Uterus (tissue), 4 donors: ENCODE data around the gene TM4SF20. TPM values are rescaled to one million over a fixed set of nuclear protein-coding genes. Genes with fewer than 3 reads are reported as not detected.
"Not testable (repeated sequence)": the region's sequence is repeated elsewhere in the genome, so short reads cannot be mapped to it uniquely, and the experiment has no call there.

ENCODE experiments used
- DNase-seq, 2 donors: peaks; one replicate each; pipeline ENCODE4 v3.0.0-alpha.2; 2019 to 2020
- H3K27ac ChIP-seq, 2 donors: fragments of 200-600 bp; sonication (generic); 1 replicate in 1 of 2; 2 replicates in 1 of 2; pipeline ENCODE4 v1.5.1; 2016 to 2018
- H3K27me3 ChIP-seq, 2 donors: fragments of 200-600 bp; sonication (generic); one replicate each; pipeline ENCODE4 v1.5.1; 2018 to 2019; ENCODE audit warnings: control low read depth in 1 of 2
- H3K36me3 ChIP-seq, 2 donors: fragments of 200-600 bp; sonication (generic); one replicate each; pipeline ENCODE4 v1.5.1; 2019; ENCODE audit warnings: control low read depth in 1 of 2
- H3K4me1 ChIP-seq, 2 donors: fragments of 200-600 bp; sonication (generic); one replicate each; pipeline ENCODE4 v1.5.1; 2018 to 2019; ENCODE audit warnings: control low read depth in 1 of 2
- H3K4me3 ChIP-seq, 2 donors: fragments of 200-600 bp; sonication (generic); 1 replicate in 1 of 2; 2 replicates in 1 of 2; pipeline ENCODE4 v1.5.1; 2018 to 2019; ENCODE audit warnings: mild to moderate bottlenecking in 1 of 2
- H3K9me3 ChIP-seq, 2 donors: fragments of 200-600 bp; sonication (generic); one replicate each; pipeline ENCODE4 v1.5.1; 2019; ENCODE audit warnings: control low read depth in 1 of 2
- POLR2A ChIP-seq, 2 donors: fragments of 450-650 bp; IDR thresholded peaks; one replicate each; pipeline ENCODE4 v1.6.1; 2016; ENCODE audit warnings: antibody characterized with exemption in 2 of 2, mild to moderate bottlenecking in 1 of 2, moderate library complexity in 1 of 2
- intact Hi-C: fragments of 100-400 bp; cut with DNase I; formaldehyde crosslinking; loops from one replicate; pipeline ENCODE4 v1.15.1; 2023; ENCODE audit warnings: low total_unique reads
- total RNA-seq, 4 donors: library from RNA; depleted of rRNA in 3 of 4; stranded (reverse); fragments of >200 nt in 3 of 4; gene quantifications; one replicate each; pipeline versions ENCODE4 v1.1.0 to v1.2.4, GENCODE V29; 2014 to 2023
- TF ChIP-seq, protein P1 (sequence below), 4 experiments: fragments of 200-600 bp in 2 of 4; fragments of 450-650 bp in 2 of 4; sonication (generic) in 2 of 4; IDR thresholded peaks; one replicate each; pipeline ENCODE4 v1.5.1; 2016 to 2019; ENCODE audit warnings: antibody characterized with exemption in 4 of 4, mild to moderate bottlenecking in 2 of 4, moderate library complexity in 1 of 4
- donor health status: DM: yes; HTN: yes; CAD: no.

Gene TM4SF20
- total RNA-seq, 4 donors from 2014 or later: not detected

DNA sequence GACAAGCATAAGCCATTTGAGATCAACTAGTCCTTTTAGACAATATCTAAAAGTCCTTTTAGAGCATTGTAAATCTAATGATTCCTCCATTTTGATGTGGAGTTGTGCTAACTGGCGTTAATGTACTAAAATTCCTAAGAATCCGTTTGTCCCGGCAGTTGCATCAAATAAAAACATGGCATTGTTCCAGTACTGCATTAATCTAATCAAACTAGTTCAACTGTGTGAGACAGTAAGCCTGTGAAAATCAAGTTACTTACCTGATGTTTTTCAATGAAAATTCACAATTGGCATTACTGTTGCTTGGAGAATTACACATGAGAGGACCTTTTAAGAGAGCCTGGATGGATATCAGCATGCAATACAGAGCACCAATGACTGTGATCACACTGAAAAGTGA is 13.3 kb downstream of the TM4SF20 start:
- intact Hi-C loops: no loop called here
- DNase-seq: no peak
- no peak overlapping the region for H3K27ac ChIP-seq

DNA sequence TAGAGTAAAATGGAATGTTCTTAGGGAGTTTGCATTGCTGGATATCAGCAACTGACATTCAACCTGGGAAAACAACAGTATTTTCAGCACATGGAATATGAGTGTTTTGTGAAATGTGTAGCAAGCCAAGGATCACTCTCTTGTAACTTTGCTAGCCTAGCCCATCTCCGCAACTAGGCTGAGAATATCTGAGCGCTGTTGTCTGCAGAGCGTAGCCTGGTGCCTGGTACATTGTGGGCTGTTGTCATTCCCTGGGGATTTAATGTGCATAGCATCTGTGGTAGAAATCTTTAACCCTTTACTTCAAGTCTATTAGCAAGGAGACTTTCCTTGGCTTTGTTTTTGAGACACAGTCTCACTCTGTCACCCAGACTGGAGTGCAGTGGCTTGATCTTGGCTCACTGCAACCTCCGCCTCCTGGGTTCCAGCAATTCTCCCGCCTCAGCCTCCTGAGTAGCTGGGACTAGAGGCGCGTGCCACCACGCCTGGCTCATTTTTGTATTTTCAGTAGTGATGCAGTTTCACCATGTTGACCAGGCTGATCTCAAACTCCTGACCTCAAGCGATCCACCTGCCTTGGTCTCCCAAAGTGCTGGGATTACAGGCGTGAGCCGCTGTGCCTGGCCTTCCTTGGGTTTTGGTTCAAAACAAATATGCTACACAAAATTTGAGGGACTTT is 14.4 kb downstream of the TM4SF20 start:
- H3K27ac ChIP-seq, H3K36me3 ChIP-seq, H3K9me3 ChIP-seq, H3K27me3 ChIP-seq, intact Hi-C loops, H3K4me1 ChIP-seq, DNase-seq, H3K4me3 ChIP-seq: not testable (repeated sequence)

More for the DNA sequence above, 13.3 kb downstream of the TM4SF20 start:
- Histone ChIP-seq H3K9me3 (no peaks in the 10 kb centered on the region), H3K4me1 (no peaks in the 10 kb centered on the region), H3K27me3 (no peaks in the 10 kb centered on the region), H3K36me3 (no peaks in the 10 kb centered on the region), H3K4me3 (no peak overlapping the region)
- TF ChIP-seq, protein P1, sequence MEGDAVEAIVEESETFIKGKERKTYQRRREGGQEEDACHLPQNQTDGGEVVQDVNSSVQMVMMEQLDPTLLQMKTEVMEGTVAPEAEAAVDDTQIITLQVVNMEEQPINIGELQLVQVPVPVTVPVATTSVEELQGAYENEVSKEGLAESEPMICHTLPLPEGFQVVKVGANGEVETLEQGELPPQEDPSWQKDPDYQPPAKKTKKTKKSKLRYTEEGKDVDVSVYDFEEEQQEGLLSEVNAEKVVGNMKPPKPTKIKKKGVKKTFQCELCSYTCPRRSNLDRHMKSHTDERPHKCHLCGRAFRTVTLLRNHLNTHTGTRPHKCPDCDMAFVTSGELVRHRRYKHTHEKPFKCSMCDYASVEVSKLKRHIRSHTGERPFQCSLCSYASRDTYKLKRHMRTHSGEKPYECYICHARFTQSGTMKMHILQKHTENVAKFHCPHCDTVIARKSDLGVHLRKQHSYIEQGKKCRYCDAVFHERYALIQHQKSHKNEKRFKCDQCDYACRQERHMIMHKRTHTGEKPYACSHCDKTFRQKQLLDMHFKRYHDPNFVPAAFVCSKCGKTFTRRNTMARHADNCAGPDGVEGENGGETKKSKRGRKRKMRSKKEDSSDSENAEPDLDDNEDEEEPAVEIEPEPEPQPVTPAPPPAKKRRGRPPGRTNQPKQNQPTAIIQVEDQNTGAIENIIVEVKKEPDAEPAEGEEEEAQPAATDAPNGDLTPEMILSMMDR (IDR thresholded peaks at IDR 0.05): no peak
- no peak for TF ChIP-seq POLR2A (IDR thresholded peaks at IDR 0.05)

DNA sequence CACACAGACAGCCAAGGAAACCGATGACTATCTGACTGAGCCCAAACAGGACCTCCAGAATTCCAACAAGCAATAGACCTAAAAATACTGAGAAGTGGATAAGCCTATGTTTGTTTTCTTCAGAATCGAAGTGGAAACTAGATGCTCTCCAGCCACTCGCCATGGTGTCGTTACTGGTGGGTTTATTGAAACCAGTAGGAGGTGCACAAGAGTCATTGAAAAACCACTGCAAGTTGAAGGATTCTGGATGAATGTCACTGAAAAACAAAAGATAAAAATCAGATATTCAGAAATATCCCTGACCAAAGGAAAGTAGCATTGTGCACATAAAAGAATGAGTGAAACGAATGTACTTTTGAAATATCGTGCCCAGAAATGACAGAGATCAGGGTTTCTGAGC is 15.3 kb downstream of the TM4SF20 start:
- no peaks in the 10 kb centered on the region for H3K9me3 ChIP-seq
- H3K4me3 ChIP-seq: no peak overlapping the region
- no peaks in the 10 kb centered on the region for H3K4me1 ChIP-seq
- H3K27ac ChIP-seq: no peak overlapping the region
- no peaks in the 10 kb centered on the region for H3K36me3 ChIP-seq
- DNase-seq: no peak
- TF ChIP-seq POLR2A (IDR thresholded peaks at IDR 0.05): no peak
- TF ChIP-seq, protein P1 (IDR thresholded peaks at IDR 0.05): no peak
- intact Hi-C loops: no loop called here
- no peaks in the 10 kb centered on the region for H3K27me3 ChIP-seq

DNA sequence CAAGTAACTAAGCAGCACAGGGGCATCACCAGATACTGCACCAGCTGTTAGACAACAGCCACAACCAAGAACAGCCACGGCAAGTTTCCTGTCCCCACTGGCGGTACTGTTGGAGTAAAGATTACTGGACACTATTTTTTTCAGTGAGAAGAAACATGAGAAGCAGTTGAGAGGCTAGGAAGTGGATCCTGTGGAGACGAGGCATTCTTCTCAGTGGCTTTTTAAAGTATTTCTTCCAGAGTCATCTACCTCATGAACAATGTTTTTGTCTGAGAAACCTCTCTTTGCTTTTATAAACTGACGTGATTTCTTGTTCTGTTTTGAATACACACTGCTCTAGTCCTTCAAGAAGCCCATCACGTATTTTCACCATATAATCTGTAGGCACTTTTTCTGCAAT is 18.8 kb downstream of the TM4SF20 start:
- H3K4me3 ChIP-seq: no peak overlapping the region
- no peaks in the 10 kb centered on the region for H3K9me3 ChIP-seq
- H3K36me3 ChIP-seq: no peaks in the 10 kb centered on the region
- TF ChIP-seq POLR2A (IDR thresholded peaks at IDR 0.05): no peak
- TF ChIP-seq, protein P1 (IDR thresholded peaks at IDR 0.05): no peak
- H3K4me1 ChIP-seq: no peaks in the 10 kb centered on the region
- intact Hi-C loops: no loop called here
- no peak for DNase-seq
- H3K27ac ChIP-seq: no peak overlapping the region
- no peaks in the 10 kb centered on the region for H3K27me3 ChIP-seq

DNA sequence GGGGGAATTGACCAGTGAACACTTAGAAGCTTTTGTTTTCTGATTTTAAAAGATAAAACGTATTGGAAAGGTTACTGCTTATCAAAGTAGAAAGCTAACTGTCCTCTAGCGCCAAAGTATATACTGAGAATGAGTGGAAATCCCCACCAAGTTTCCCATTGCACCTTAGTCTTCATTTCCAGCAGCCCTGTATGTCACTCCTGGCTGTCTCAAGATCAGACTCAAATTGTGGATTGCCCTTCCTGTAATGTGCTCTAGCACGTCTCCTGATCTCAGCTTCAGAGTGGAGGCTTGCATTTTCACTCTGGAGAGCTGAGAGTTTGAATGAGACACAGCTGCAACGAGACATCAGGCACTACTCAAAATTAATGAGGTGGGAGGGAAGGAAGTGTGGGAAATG is 27.5 kb downstream of the TM4SF20 start:
- no peaks in the 10 kb centered on the region for H3K27me3 ChIP-seq
- H3K9me3 ChIP-seq: no peaks in the 10 kb centered on the region
- DNase-seq: no peak
- no peak for TF ChIP-seq POLR2A (IDR thresholded peaks at IDR 0.05)
- TF ChIP-seq, protein P1 (IDR thresholded peaks at IDR 0.05): no peak
- no peaks in the 10 kb centered on the region for H3K36me3 ChIP-seq
- intact Hi-C loops: no loop called here
- H3K27ac ChIP-seq: no peak overlapping the region
- no peak overlapping the region for H3K4me3 ChIP-seq
- H3K4me1 ChIP-seq: no peaks in the 10 kb centered on the region
